Neural progenitor cell (in vitro differentiated cells): ENCODE measurements around the gene CDC42EP4.

Experiments
- CTCF ChIP-seq: fragments of 200-600 bp; sonication (generic); IDR thresholded peaks from 2 replicates; pipeline ENCODE4 v1.5.1; 2017; ENCODE audit warnings: antibody characterized with exemption, mild to moderate bottlenecking
- EZH2 ChIP-seq: fragments of 200-600 bp; sonication (generic); IDR thresholded peaks from 2 replicates; pipeline ENCODE4 v1.6.1; 2017; ENCODE audit warnings: antibody characterized with exemption, mild to moderate bottlenecking, moderate library complexity
- EZH2phosphoT487 ChIP-seq: fragments of 200-600 bp; sonication (generic); IDR thresholded peaks from 2 replicates; pipeline ENCODE4 v1.6.1; 2017; ENCODE audit warnings: antibody characterized with exemption

GRCh38 chr17:73271072-73271471 is 40.7 kb downstream of the CDC42EP4 start:
- TF ChIP-seq CTCF (no peak), EZH2 (no peak), EZH2phosphoT487 (no peak)
